Subcutaneous abdominal adipose tissue (tissue), 5 donors: ENCODE results near the gene NRDC.

ENCODE experiments used
- H3K27ac ChIP-seq: one replicate; pipeline ENCODE4 v1.7.0; 2013; ENCODE audit warnings: low read depth, mild to moderate bottlenecking, inconsistent platforms, low read length, moderate library complexity
- H3K27me3 ChIP-seq, 5 donors: one replicate each; pipeline ENCODE4 v1.7.0; 2013; ENCODE audit warnings: low read length in 5 of 5, inconsistent platforms in 1 of 5; ENCODE audit not compliant: control insufficient read depth in 5 of 5, insufficient read depth in 4 of 5
- H3K36me3 ChIP-seq, 5 donors: one replicate each; pipeline ENCODE4 v1.7.0; 2013; ENCODE audit warnings: low read length in 5 of 5; ENCODE audit not compliant: control insufficient read depth in 5 of 5, insufficient read depth in 5 of 5
- H3K4me1 ChIP-seq, 5 donors: one replicate each; pipeline ENCODE4 v1.7.0; 2013; ENCODE audit warnings: low read length in 5 of 5, mild to moderate bottlenecking in 3 of 5, moderate library complexity in 1 of 5; ENCODE audit not compliant: control insufficient read depth in 5 of 5, insufficient read depth in 5 of 5
- H3K4me3 ChIP-seq, 5 donors: one replicate each; pipeline ENCODE4 v1.7.0; 2013; ENCODE audit warnings: low read length in 5 of 5, low read depth in 1 of 5
- H3K9ac ChIP-seq, 5 donors: one replicate each; pipeline ENCODE4 v1.7.0; 2013; ENCODE audit warnings: low read length in 5 of 5, mild to moderate bottlenecking in 4 of 5, moderate library complexity in 3 of 5
- H3K9me3 ChIP-seq, 5 donors: one replicate each; pipeline ENCODE4 v1.7.0; 2013; ENCODE audit warnings: low read length in 5 of 5; ENCODE audit not compliant: control insufficient read depth in 5 of 5
- donor health status: healthy.
- donor health status: healthy.
- donor health status: healthy.
- donor health status: healthy.
- donor health status: healthy.

NRDC gene

GRCh38 chr1:51850420-51851223 lies 27.9 kb downstream of the NRDC start:
- Histone ChIP-seq H3K4me1 (peaks cover 0 to 11% (median 2%) of the 10 kb centered on the region in 5 donors), H3K4me3 (no peak overlapping the region), H3K9me3 (no peaks in the 10 kb centered on the region), H3K27ac (no peak overlapping the region), H3K36me3 (peaks cover 0 to 5% (median 0%) of the 10 kb centered on the region in 5 donors), H3K9ac (no peak overlapping the region), H3K27me3 (no peaks in the 10 kb centered on the region)

- Histone ChIP-seq H3K4me3 (no peak overlapping the region), H3K9ac (no peak overlapping the region), H3K27ac (no peak overlapping the region), H3K36me3 (no peaks in the 10 kb centered on the region), H3K27me3 (no peaks in the 10 kb centered on the region), H3K4me1 (peaks cover 0 to 7% (median 2%) of the 10 kb centered on the region in 5 donors), H3K9me3 (no peaks in the 10 kb centered on the region)
These were observed 31.1 kb downstream of the NRDC start for GRCh38 chr1:51847294-51847920.

DNA sequence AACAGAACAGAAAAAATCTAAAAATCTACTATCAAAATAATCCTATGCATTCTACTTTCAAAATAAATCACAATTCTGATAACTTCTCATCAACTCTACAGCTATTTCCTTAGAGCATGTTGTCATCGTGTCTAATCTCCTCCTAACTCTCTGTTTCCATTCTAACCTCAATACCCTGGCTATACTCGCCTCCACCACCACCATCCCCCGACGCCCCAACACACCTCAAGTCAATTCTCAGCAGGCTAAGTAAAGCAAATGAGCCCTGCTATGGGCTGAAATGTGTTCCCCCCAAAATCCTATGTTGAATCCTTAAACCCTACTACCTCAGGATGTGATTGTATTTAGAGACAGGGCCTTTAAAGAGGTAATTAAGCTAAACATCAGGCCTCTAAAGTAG lies 34.6 kb downstream of the NRDC start:
- Histone ChIP-seq H3K27ac (no peak overlapping the region), H3K4me3 (no peak overlapping the region), H3K9ac (no peak overlapping the region), H3K4me1 (peaks cover 0 to 5% (median 0%) of the 10 kb centered on the region in 5 donors), H3K36me3 (peaks cover 6 to 13% (median 11%) of the 10 kb centered on the region in 5 donors), H3K27me3 (no peaks in the 10 kb centered on the region), H3K9me3 (no peaks in the 10 kb centered on the region)

- peaks cover 9 to 19% (median 12%) of the 10 kb centered on the region in 5 donors for H3K36me3 ChIP-seq
- no peak overlapping the region for H3K27ac ChIP-seq
- no peak overlapping the region for H3K9ac ChIP-seq
- no peaks in the 10 kb centered on the region for H3K9me3 ChIP-seq
- no peaks in the 10 kb centered on the region for H3K27me3 ChIP-seq
- H3K4me3 ChIP-seq = no peak overlapping the region
- peaks cover 0 to 5% (median 0%) of the 10 kb centered on the region in 5 donors for H3K4me1 ChIP-seq
These were observed 36.3 kb downstream of the NRDC start for GRCh38 chr1:51842261-51842660.

GRCh38 chr1:51840743-51841461 lies 37.6 kb downstream of the NRDC start:
- Histone ChIP-seq H3K9me3 (no peaks in the 10 kb centered on the region), H3K36me3 (peaks cover 14 to 22% (median 18%) of the 10 kb centered on the region in 5 donors), H3K9ac (no peak overlapping the region), H3K4me3 (no peak overlapping the region), H3K27me3 (no peaks in the 10 kb centered on the region), H3K27ac (no peak overlapping the region), H3K4me1 (peaks cover 0 to 5% (median 0%) of the 10 kb centered on the region in 5 donors)

DNA sequence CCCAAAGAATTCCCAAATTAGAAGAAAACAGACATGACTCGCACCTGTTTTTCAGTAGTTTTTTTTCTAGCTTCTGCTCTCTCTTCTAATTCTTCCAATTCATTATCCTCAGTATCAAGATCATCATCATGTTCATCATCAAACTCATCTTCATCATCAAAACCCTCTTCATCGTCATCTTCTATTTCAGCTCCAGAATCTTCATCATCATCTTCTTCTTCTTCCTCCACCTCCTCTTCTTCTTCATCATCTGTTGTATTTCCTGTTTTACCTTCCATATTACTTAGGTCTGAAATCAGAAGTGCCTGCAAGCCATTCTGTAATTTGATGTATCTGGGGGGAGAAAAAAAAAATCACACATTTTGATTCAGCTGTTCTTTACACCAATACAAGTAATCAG lies 38.3 kb downstream of the NRDC start:
- H3K9me3 ChIP-seq = no peaks in the 10 kb centered on the region
- H3K4me1 ChIP-seq = peaks cover 0 to 5% (median 0%) of the 10 kb centered on the region in 5 donors
- no peak overlapping the region for H3K27ac ChIP-seq
- H3K4me3 ChIP-seq = no peak overlapping the region
- H3K27me3 ChIP-seq = no peaks in the 10 kb centered on the region
- H3K9ac ChIP-seq = no peak overlapping the region
- H3K36me3 ChIP-seq = peaks cover 17 to 23% (median 22%) of the 10 kb centered on the region in 5 donors

DNA sequence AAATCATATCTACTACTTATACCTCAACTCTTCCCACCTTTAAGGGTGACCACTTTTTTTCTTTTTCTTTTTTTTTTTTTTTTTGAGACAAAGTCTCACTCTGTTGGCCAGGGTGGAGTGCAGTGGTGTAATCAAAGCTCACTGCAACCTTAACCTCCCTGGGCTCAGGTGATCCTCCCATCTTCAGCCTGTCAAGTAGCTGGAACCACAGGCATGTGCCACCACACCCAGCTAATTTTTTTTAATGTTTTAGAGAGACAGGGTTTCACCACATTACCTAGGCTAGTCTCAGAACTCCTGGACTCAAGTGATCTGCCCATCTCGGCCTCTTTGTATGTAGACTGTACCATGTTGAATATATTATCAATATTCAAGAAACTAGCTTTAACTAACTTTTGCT lies 39.4 kb downstream of the NRDC start:
- Histone ChIP-seq H3K27ac (no peak overlapping the region), H3K36me3 (peaks cover 17 to 28% (median 24%) of the 10 kb centered on the region in 5 donors), H3K9ac (no peak overlapping the region), H3K4me3 (no peak overlapping the region), H3K27me3 (no peaks in the 10 kb centered on the region), H3K9me3 (no peaks in the 10 kb centered on the region), H3K4me1 (peaks cover 0 to 5% (median 0%) of the 10 kb centered on the region in 5 donors)

DNA sequence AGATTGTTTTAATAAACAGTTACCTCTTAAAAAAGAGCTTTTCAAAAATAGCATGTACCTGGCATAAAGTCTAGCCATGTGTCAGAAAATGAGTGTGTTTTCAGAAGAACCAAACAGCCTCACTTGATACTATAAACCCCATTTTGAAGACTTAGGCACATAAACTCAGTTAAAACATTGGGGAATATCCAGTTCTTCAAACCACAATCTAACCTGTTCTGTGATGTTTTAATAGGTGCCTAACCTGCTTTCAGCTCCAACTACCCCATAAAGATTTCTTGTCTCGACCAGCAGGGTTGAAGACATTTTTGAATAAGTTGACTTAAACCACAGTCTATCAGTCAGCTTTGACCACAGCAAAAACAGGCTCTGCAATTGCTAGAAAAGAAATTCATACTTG lies 41.3 kb downstream of the NRDC start:
- H3K9me3 ChIP-seq = no peaks in the 10 kb centered on the region
- H3K27ac ChIP-seq = no peak overlapping the region
- no peak overlapping the region for H3K9ac ChIP-seq
- no peak overlapping the region for H3K4me3 ChIP-seq
- no peaks in the 10 kb centered on the region for H3K27me3 ChIP-seq
- H3K36me3 ChIP-seq = peaks cover 17 to 35% (median 32%) of the 10 kb centered on the region in 5 donors
- peaks cover 0 to 2% (median 0%) of the 10 kb centered on the region in 5 donors for H3K4me1 ChIP-seq

DNA sequence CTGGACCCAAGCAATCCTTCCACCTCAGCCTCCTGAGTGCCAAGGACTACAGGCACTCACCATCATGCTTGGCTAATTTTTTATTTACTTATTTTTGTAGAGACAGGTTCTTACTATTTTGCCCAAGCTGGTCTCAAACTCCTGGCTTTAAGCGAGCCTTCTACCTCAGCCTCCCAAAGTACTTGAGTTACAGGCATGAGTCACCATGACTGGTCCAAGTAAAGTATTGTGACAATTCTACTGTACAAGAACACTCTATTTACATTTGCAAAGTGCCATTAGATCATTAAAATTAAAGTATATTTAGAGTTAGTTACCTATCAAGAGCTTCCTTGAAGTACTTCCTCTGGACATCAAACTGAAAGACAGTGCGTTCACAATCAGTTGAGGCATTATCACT lies 44.8 kb downstream of the NRDC start:
- Histone ChIP-seq H3K9me3 (no peaks in the 10 kb centered on the region), H3K27ac (no peak overlapping the region), H3K4me1 (no peaks in the 10 kb centered on the region), H3K36me3 (peaks cover 16 to 39% (median 31%) of the 10 kb centered on the region in 5 donors), H3K4me3 (no peak overlapping the region), H3K9ac (no peak overlapping the region), H3K27me3 (no peaks in the 10 kb centered on the region)

GRCh38 chr1:51829058-51829457 lies 49.5 kb downstream of the NRDC start:
- H3K27me3 ChIP-seq = no peaks in the 10 kb centered on the region
- H3K36me3 ChIP-seq = peaks cover 23 to 49% (median 27%) of the 10 kb centered on the region in 5 donors
- no peaks in the 10 kb centered on the region for H3K4me1 ChIP-seq
- H3K27ac ChIP-seq = no peak overlapping the region
- H3K4me3 ChIP-seq = no peak overlapping the region
- no peaks in the 10 kb centered on the region for H3K9me3 ChIP-seq
- H3K9ac ChIP-seq = no peak overlapping the region
